IMR-90 (cell line): ENCODE results near the gene KCNIP1.

Source experiments
- BHLHE40 ChIP-seq: fragments of 150-350 bp; IDR thresholded peaks from 2 replicates; pipeline ENCODE4 v1.6.1; 2016; ENCODE audit warnings: mild to moderate bottlenecking, low read depth, low read length
- CEBPB ChIP-seq: IDR thresholded peaks from 2 replicates; pipeline ENCODE4 v1.6.1; 2012; ENCODE audit warnings: low read depth, low read length, improper control_type of control experiment
- CHD1 ChIP-seq: IDR thresholded peaks from 2 replicates; pipeline ENCODE4 v1.6.1; 2012; ENCODE audit warnings: low read depth, low read length, improper control_type of control experiment
- FOS ChIP-seq: fragments of 150-350 bp; IDR thresholded peaks from 2 replicates; pipeline ENCODE4 v1.6.1; 2016; ENCODE audit warnings: low read depth, low read length
- MAZ ChIP-seq: IDR thresholded peaks from 2 replicates; pipeline ENCODE4 v1.6.1; 2012; ENCODE audit warnings: low read depth, mild to moderate bottlenecking, low read length, improper control_type of control experiment, moderate library complexity, borderline replicate concordance
- MXI1 ChIP-seq: IDR thresholded peaks from 2 replicates; pipeline ENCODE4 v1.6.1; 2012; ENCODE audit warnings: low read depth, mild to moderate bottlenecking, low read length, moderate library complexity, borderline replicate concordance
- POLR2A ChIP-seq: IDR thresholded peaks from 2 replicates; pipeline ENCODE4 v1.6.1; 2012; ENCODE audit warnings: mild to moderate bottlenecking, low read depth, low read length
- RCOR1 ChIP-seq: IDR thresholded peaks from 2 replicates; pipeline ENCODE4 v1.6.1; 2012; ENCODE audit warnings: mild to moderate bottlenecking, low read length, improper control_type of control experiment; ENCODE audit not compliant: insufficient replicate concordance
- SMC3 ChIP-seq: fragments of 150-350 bp; IDR thresholded peaks from 2 replicates; pipeline ENCODE4 v1.6.1; 2016; ENCODE audit warnings: low read depth, mild to moderate bottlenecking, antibody characterized with exemption, low read length, moderate library complexity
- USF2 ChIP-seq: fragments of 150-350 bp; IDR thresholded peaks from 2 replicates; pipeline ENCODE4 v1.6.1; 2017; ENCODE audit warnings: mild to moderate bottlenecking, antibody characterized with exemption, low read length, low read depth
- TF ChIP-seq, protein P1 (sequence below): conservative IDR thresholded peaks from 2 replicates; pipeline ENCODE4 v1.5.1; 2012; ENCODE audit warnings: mild to moderate bottlenecking, low read depth, low read length, improper control_type of control experiment
- TF ChIP-seq, protein P2 (sequence below): fragments of 150-350 bp; IDR thresholded peaks from 2 replicates; pipeline ENCODE4 v1.6.1; 2016; ENCODE audit warnings: low read depth, mild to moderate bottlenecking, low read length, moderate library complexity, borderline replicate concordance

GRCh38 chr5:170761708-170762066 is 257.9 kb downstream of the KCNIP1 start:
- no peak for TF ChIP-seq RCOR1
- TF ChIP-seq, protein P1, sequence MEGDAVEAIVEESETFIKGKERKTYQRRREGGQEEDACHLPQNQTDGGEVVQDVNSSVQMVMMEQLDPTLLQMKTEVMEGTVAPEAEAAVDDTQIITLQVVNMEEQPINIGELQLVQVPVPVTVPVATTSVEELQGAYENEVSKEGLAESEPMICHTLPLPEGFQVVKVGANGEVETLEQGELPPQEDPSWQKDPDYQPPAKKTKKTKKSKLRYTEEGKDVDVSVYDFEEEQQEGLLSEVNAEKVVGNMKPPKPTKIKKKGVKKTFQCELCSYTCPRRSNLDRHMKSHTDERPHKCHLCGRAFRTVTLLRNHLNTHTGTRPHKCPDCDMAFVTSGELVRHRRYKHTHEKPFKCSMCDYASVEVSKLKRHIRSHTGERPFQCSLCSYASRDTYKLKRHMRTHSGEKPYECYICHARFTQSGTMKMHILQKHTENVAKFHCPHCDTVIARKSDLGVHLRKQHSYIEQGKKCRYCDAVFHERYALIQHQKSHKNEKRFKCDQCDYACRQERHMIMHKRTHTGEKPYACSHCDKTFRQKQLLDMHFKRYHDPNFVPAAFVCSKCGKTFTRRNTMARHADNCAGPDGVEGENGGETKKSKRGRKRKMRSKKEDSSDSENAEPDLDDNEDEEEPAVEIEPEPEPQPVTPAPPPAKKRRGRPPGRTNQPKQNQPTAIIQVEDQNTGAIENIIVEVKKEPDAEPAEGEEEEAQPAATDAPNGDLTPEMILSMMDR: no peak
- TF ChIP-seq POLR2A: no peak
- no peak for TF ChIP-seq FOS
- TF ChIP-seq, protein P2, sequence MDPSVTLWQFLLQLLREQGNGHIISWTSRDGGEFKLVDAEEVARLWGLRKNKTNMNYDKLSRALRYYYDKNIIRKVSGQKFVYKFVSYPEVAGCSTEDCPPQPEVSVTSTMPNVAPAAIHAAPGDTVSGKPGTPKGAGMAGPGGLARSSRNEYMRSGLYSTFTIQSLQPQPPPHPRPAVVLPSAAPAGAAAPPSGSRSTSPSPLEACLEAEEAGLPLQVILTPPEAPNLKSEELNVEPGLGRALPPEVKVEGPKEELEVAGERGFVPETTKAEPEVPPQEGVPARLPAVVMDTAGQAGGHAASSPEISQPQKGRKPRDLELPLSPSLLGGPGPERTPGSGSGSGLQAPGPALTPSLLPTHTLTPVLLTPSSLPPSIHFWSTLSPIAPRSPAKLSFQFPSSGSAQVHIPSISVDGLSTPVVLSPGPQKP: no peak
- no peak for TF ChIP-seq CHD1
- no peak for TF ChIP-seq USF2
- TF ChIP-seq MXI1: no peak
- no peak for TF ChIP-seq SMC3
- TF ChIP-seq CEBPB: no peak
- no peak for TF ChIP-seq BHLHE40
- TF ChIP-seq MAZ: no peak
